Neuronal stem cell (in vitro differentiated cells): ENCODE data around the gene PSMD3.

Experiments used
- DNase-seq: peaks from one replicate; pipeline ENCODE4 v3.0.0-alpha.2; 2013; ENCODE audit warnings: low spot score
- H2AFZ ChIP-seq: one replicate; pipeline ENCODE4 v1.6.1; 2013; ENCODE audit warnings: mild to moderate bottlenecking, low read length, inconsistent platforms
- H2AK5ac ChIP-seq: 2 replicates; pipeline ENCODE4 v1.6.1; 2013; ENCODE audit warnings: low read depth, mild to moderate bottlenecking, inconsistent platforms, low read length, moderate library complexity, mixed read lengths
- H2BK120ac ChIP-seq: 2 replicates; pipeline ENCODE4 v1.6.1; 2013; ENCODE audit warnings: low read depth, mild to moderate bottlenecking, inconsistent platforms, low read length, moderate library complexity, mixed read lengths
- H2BK12ac ChIP-seq: one replicate; pipeline ENCODE4 v1.6.1; 2013; ENCODE audit warnings: low read length, inconsistent platforms
- H2BK15ac ChIP-seq: 2 replicates; pipeline ENCODE4 v1.6.1; 2013; ENCODE audit warnings: mild to moderate bottlenecking, low read length, inconsistent platforms, mixed read lengths
- H2BK5ac ChIP-seq: one replicate; pipeline ENCODE4 v1.6.1; 2013; ENCODE audit warnings: inconsistent platforms, mild to moderate bottlenecking, low read length, moderate library complexity
- H3K14ac ChIP-seq: one replicate; pipeline ENCODE4 v1.6.1; 2013; ENCODE audit warnings: low read length, inconsistent platforms
- H3K18ac ChIP-seq: 2 replicates; pipeline ENCODE4 v1.6.1; 2013; ENCODE audit warnings: low read length, inconsistent platforms
- H3K23ac ChIP-seq: 2 replicates; pipeline ENCODE4 v1.6.1; 2013; ENCODE audit warnings: low read depth, mild to moderate bottlenecking, mixed read lengths, low read length, inconsistent platforms; ENCODE audit not compliant: poor library complexity
- H3K27ac ChIP-seq: replicated peaks from 3 replicates; pipeline ENCODE4 v1.5.1; 2013; ENCODE audit warnings: low read length, inconsistent platforms
- H3K27me3 ChIP-seq, 3 experiments: 2 replicates each; pipeline ENCODE4 v1.6.1; 2013; ENCODE audit warnings: low read length in 3 of 3, mild to moderate bottlenecking in 2 of 3, inconsistent platforms in 1 of 3, low read depth in 1 of 3, mixed read lengths in 1 of 3, moderate library complexity in 1 of 3; ENCODE audit not compliant: control insufficient read depth in 3 of 3, insufficient read depth in 3 of 3
- H3K36me3 ChIP-seq, 2 donors: replicated peaks in 1 of 2; 2 replicates each; pipeline ENCODE4 v1.6.1; 2013; ENCODE audit warnings: low read length in 2 of 2; ENCODE audit not compliant: control insufficient read depth in 2 of 2, insufficient read depth in 2 of 2
- H3K4ac ChIP-seq: 2 replicates; pipeline ENCODE4 v1.6.1; 2013; ENCODE audit warnings: inconsistent platforms, mild to moderate bottlenecking, low read length, moderate library complexity
- H3K4me1 ChIP-seq, 2 donors: 1 replicate in 1 of 2; 2 replicates in 1 of 2; pipeline ENCODE4 v1.6.1; 2013; ENCODE audit warnings: low read length in 2 of 2, low read depth in 1 of 2; ENCODE audit not compliant: control insufficient read depth in 2 of 2, insufficient read depth in 1 of 2
- H3K4me2 ChIP-seq: one replicate; pipeline ENCODE4 v1.6.1; 2013; ENCODE audit warnings: mild to moderate bottlenecking, low read length, inconsistent platforms; ENCODE audit not compliant: insufficient read depth, poor library complexity, severe bottlenecking
- H3K4me3 ChIP-seq, 2 donors: 2 replicates each; pipeline ENCODE4 v1.5.1; 2013; ENCODE audit warnings: low read length in 2 of 2, mild to moderate bottlenecking in 2 of 2, inconsistent platforms in 1 of 2, moderate library complexity in 1 of 2
- H3K79me1 ChIP-seq: one replicate; pipeline ENCODE4 v1.6.1; 2013; ENCODE audit warnings: low read depth, mild to moderate bottlenecking, inconsistent platforms, low read length, moderate library complexity
- H3K9ac ChIP-seq: one replicate; pipeline ENCODE4 v1.6.1; 2013; ENCODE audit warnings: mild to moderate bottlenecking, low read depth, low read length, inconsistent platforms; ENCODE audit not compliant: poor library complexity
- H3K9me3 ChIP-seq, 2 donors: replicated peaks in 1 of 2; 2 replicates each; pipeline versions ENCODE3 to v1.6.1; 2013; ENCODE audit warnings: low read length in 2 of 2, mild to moderate bottlenecking in 2 of 2, inconsistent platforms in 1 of 2, low read depth in 1 of 2, mixed read lengths in 1 of 2, moderate library complexity in 1 of 2; ENCODE audit not compliant: control insufficient read depth in 2 of 2, insufficient read depth in 1 of 2
- H4K8ac ChIP-seq: one replicate; pipeline ENCODE4 v1.6.1; 2013; ENCODE audit warnings: low read depth, mild to moderate bottlenecking, inconsistent platforms, low read length, moderate library complexity
- H4K91ac ChIP-seq: one replicate; pipeline ENCODE4 v1.6.1; 2013; ENCODE audit warnings: low read length, low read depth, mild to moderate bottlenecking, inconsistent platforms; ENCODE audit not compliant: poor library complexity
- WGBS, 2 donors: extraction: QIAGEN DNeasy Blood & Tissue Kit; methylation state at CpG; one replicate each; pipeline ENCODE4 v1.1.7; 2013; ENCODE audit warnings: missing lambda C conversion rate in 2 of 2, mixed read lengths in 1 of 2; ENCODE audit not compliant: insufficient read length in 2 of 2, insufficient replicate concordance in 1 of 2; ENCODE audit errors: extremely low coverage in 2 of 2; 5-methylcytosine and 5-hydroxymethylcytosine counted together

The PSMD3 gene

GRCh38 chr17:39996800-39997199, 16.2 kb downstream of the PSMD3 start:
- peaks cover 54 to 65% of the 10 kb centered on the region in 2 donors for H3K36me3 ChIP-seq
- no CpG with 5 or more reads among the region's 6 CpGs for WGBS, 2 donors

DNA sequence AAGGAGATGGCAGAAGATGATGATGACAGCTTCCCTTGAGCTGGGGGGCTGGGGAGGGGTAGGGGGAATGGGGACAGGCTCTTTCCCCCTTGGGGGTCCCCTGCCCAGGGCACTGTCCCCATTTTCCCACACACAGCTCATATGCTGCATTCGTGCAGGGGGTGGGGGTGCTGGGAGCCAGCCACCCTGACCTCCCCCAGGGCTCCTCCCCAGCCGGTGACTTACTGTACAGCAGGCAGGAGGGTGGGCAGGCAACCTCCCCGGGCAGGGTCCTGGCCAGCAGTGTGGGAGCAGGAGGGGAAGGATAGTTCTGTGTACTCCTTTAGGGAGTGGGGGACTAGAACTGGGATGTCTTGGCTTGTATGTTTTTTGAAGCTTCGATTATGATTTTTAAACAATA, 16.9 kb downstream of the PSMD3 start:
- no peak overlapping the region for H3K27ac ChIP-seq
- no peak overlapping the region for H3K14ac ChIP-seq
- no peak overlapping the region for H3K9ac ChIP-seq
- no peak overlapping the region for H4K8ac ChIP-seq
- H2BK5ac ChIP-seq: no peak overlapping the region
- H3K4me1 ChIP-seq: no peaks in the 10 kb centered on the region
- no peaks in the 10 kb centered on the region for H3K9me3 ChIP-seq
- no peaks in the 10 kb centered on the region for H3K27me3 ChIP-seq
- no peak overlapping the region for H4K91ac ChIP-seq
- no peak for DNase-seq
- no CpG with 5 or more reads among the region's 4 CpGs for WGBS, 2 donors
- H2AK5ac ChIP-seq: no peak overlapping the region
- H2AFZ ChIP-seq: no peak overlapping the region
- H3K23ac ChIP-seq: no peak overlapping the region
- no peak overlapping the region for H2BK12ac ChIP-seq
- H3K4me3 ChIP-seq: no peak overlapping the region
- no peak overlapping the region for H3K4ac ChIP-seq
- no peak overlapping the region for H3K18ac ChIP-seq
- no peaks in the 10 kb centered on the region for H3K79me1 ChIP-seq
- peaks cover 49 to 58% of the 10 kb centered on the region in 2 donors for H3K36me3 ChIP-seq
- H2BK120ac ChIP-seq: no peak overlapping the region
- H3K4me2 ChIP-seq: no peak overlapping the region
- no peak overlapping the region for H2BK15ac ChIP-seq

More at GRCh38 chr17:39996800-39997199, 16.2 kb downstream of the PSMD3 start:
- H3K9ac ChIP-seq: no peak overlapping the region
- no peak overlapping the region for H2AK5ac ChIP-seq
- H3K79me1 ChIP-seq: no peaks in the 10 kb centered on the region
- no peak overlapping the region for H2AFZ ChIP-seq
- H3K4me1 ChIP-seq: no peaks in the 10 kb centered on the region
- H2BK5ac ChIP-seq: no peak overlapping the region
- H3K27ac ChIP-seq: no peak overlapping the region
- no peak overlapping the region for H2BK15ac ChIP-seq
- H4K8ac ChIP-seq: no peak overlapping the region
- no peak for DNase-seq
- no peak overlapping the region for H4K91ac ChIP-seq
- no peak overlapping the region for H3K18ac ChIP-seq
- H3K4me2 ChIP-seq: no peak overlapping the region
- no peak overlapping the region for H3K4ac ChIP-seq
- no peaks in the 10 kb centered on the region for H3K9me3 ChIP-seq
- no peak overlapping the region for H3K23ac ChIP-seq
- H2BK12ac ChIP-seq: no peak overlapping the region
- H2BK120ac ChIP-seq: no peak overlapping the region
- no peaks in the 10 kb centered on the region for H3K27me3 ChIP-seq
- no peak overlapping the region for H3K14ac ChIP-seq
- no peak overlapping the region for H3K4me3 ChIP-seq

- H2AK5ac ChIP-seq: no peak overlapping the region
- no CpG with 5 or more reads among the region's 4 CpGs for WGBS, 2 donors
- no peak overlapping the region for H3K4me2 ChIP-seq
Observed at GRCh38 chr17:39999067-39999466, 18.5 kb downstream of the PSMD3 start.

DNA sequence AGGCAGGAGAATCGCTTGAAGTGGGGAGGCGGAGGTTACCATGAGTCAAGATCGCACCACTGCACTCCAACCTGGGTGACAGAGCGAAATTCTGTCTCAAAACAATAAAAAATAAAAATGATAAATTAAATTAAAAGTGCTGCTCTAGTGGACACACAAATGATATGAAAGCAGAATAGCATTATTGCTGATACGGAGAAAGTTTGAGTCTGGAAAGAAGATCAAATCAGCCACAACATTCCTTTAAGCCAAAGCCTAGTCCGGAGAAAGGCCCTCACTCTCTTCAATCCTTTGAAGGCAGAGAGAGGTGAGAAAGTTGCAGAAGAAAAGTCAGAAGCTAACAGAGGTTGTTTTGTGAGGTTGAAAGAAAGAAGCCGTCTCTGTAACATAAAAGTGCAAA, 19.6 kb downstream of the PSMD3 start:
- no peak overlapping the region for H4K91ac ChIP-seq
- H3K4ac ChIP-seq: no peak overlapping the region
- no peak overlapping the region for H2BK15ac ChIP-seq
- no peak overlapping the region for H2BK12ac ChIP-seq
- no peak overlapping the region for H3K23ac ChIP-seq
- H3K14ac ChIP-seq: no peak overlapping the region
- H4K8ac ChIP-seq: no peak overlapping the region
- H3K27ac ChIP-seq: no peak overlapping the region
- H3K4me1 ChIP-seq: no peaks in the 10 kb centered on the region
- no CpG with 5 or more reads among the region's 7 CpGs for WGBS, 2 donors
- H2BK5ac ChIP-seq: no peak overlapping the region
- peaks cover 1% of the 10 kb centered on the region for H3K79me1 ChIP-seq
- no peaks in the 10 kb centered on the region for H3K9me3 ChIP-seq
- H2AK5ac ChIP-seq: no peak overlapping the region
- no peaks in the 10 kb centered on the region for H3K27me3 ChIP-seq
- DNase-seq: no peak
- no peak overlapping the region for H3K9ac ChIP-seq
- no peak overlapping the region for H2BK120ac ChIP-seq
- H3K4me2 ChIP-seq: no peak overlapping the region
- no peak overlapping the region for H2AFZ ChIP-seq
- H3K18ac ChIP-seq: no peak overlapping the region
- H3K4me3 ChIP-seq: no peak overlapping the region
- peaks cover 25 to 32% of the 10 kb centered on the region in 2 donors for H3K36me3 ChIP-seq

More at GRCh38 chr17:39999067-39999466, 18.5 kb downstream of the PSMD3 start:
- no peak overlapping the region for H2BK15ac ChIP-seq
- H3K9ac ChIP-seq: no peak overlapping the region
- no peak overlapping the region for H3K18ac ChIP-seq
- H2BK120ac ChIP-seq: no peak overlapping the region
- no peak for DNase-seq
- no peak overlapping the region for H3K4ac ChIP-seq
- H3K4me3 ChIP-seq: no peak overlapping the region
- H3K23ac ChIP-seq: no peak overlapping the region
- no peaks in the 10 kb centered on the region for H3K4me1 ChIP-seq
- H2BK5ac ChIP-seq: no peak overlapping the region
- no peaks in the 10 kb centered on the region for H3K9me3 ChIP-seq
- H3K27me3 ChIP-seq: no peaks in the 10 kb centered on the region
- H3K27ac ChIP-seq: no peak overlapping the region
- peaks cover 36 to 43% of the 10 kb centered on the region in 2 donors for H3K36me3 ChIP-seq
- H3K79me1 ChIP-seq: no peaks in the 10 kb centered on the region
- no peak overlapping the region for H3K14ac ChIP-seq
- H2BK12ac ChIP-seq: no peak overlapping the region
- no peak overlapping the region for H4K8ac ChIP-seq
- no peak overlapping the region for H4K91ac ChIP-seq
- H2AFZ ChIP-seq: no peak overlapping the region
